MM.1S (cell line): ENCODE results near the gene RNF43.

Experiments used
- EZH2 ChIP-seq: fragments of 300-600 bp; sonication (generic); optimal IDR thresholded peaks from 2 replicates; pipeline ENCODE3; 2017; ENCODE audit warnings: low read depth, mild to moderate bottlenecking, antibody characterized with exemption, low read length, mixed read lengths
- EZH2phosphoT487 ChIP-seq: fragments of 300-600 bp; sonication (generic); IDR thresholded peaks from 2 replicates; pipeline ENCODE4 v1.6.1; 2018; ENCODE audit warnings: antibody characterized with exemption, low read length
- TF ChIP-seq, protein P1 (sequence below): fragments of 300-600 bp; sonication (generic); IDR thresholded peaks from 2 replicates; pipeline ENCODE4 v1.5.1; 2016; ENCODE audit warnings: antibody characterized with exemption, low read length, mixed read lengths

DNA sequence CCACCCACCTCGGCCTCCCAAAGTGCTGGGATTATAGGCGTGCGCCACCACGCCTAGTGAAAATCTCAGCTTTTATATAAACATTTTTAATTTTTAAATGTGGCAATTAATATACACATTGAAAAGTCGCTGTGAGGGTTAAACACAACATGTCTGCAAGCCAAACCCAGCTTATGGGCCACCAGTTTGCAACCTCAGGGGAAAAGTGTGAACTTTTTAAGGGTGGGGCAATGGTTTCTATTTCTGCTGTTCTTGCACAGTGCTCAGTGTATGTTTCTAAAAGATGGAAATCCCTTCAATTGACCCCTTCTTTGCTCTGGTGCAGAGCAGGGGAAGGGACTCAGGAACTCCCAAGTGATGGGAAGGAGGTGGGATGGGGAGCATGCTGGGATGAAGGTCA is 47.0 kb downstream of the RNF43 start:
- TF ChIP-seq, protein P1, sequence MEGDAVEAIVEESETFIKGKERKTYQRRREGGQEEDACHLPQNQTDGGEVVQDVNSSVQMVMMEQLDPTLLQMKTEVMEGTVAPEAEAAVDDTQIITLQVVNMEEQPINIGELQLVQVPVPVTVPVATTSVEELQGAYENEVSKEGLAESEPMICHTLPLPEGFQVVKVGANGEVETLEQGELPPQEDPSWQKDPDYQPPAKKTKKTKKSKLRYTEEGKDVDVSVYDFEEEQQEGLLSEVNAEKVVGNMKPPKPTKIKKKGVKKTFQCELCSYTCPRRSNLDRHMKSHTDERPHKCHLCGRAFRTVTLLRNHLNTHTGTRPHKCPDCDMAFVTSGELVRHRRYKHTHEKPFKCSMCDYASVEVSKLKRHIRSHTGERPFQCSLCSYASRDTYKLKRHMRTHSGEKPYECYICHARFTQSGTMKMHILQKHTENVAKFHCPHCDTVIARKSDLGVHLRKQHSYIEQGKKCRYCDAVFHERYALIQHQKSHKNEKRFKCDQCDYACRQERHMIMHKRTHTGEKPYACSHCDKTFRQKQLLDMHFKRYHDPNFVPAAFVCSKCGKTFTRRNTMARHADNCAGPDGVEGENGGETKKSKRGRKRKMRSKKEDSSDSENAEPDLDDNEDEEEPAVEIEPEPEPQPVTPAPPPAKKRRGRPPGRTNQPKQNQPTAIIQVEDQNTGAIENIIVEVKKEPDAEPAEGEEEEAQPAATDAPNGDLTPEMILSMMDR, result no peak
- TF ChIP-seq EZH2phosphoT487, result no peak
- no peak for TF ChIP-seq EZH2
